NK-92 treated with Interleukin-12 subunit alpha and Interleukin-12 subunit beta, amount 100 ng/mL, for 24 hours (cell line): Measurements from ENCODE around the gene HTR3A.

ENCODE experiments used
- DNase-seq: peaks from one replicate; lab custom pipeline; 2025; lab: John Stamatoyannopoulos, UW

Gene HTR3A

DNA sequence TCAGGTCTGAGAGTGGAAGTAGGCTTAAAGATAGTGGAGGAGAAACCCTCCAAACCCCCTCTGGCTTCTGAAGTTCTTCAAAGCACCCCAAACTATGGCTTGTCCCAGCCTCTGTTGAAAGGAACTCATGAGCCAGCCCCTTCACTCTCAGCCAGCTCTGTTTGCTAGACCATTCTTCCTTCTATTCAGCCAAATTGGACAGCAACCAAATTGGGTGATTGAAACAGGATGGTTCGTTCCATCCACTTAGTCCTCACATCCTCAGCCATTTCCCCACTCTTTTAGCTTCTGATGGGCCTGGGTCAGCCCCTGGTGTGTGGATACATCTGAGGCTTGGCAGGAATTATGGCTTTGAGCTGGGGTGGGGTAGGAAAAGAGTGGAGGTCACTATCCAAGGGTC is 4.5 kb downstream of the HTR3A start:
- DNase-seq, result no peak

DNA sequence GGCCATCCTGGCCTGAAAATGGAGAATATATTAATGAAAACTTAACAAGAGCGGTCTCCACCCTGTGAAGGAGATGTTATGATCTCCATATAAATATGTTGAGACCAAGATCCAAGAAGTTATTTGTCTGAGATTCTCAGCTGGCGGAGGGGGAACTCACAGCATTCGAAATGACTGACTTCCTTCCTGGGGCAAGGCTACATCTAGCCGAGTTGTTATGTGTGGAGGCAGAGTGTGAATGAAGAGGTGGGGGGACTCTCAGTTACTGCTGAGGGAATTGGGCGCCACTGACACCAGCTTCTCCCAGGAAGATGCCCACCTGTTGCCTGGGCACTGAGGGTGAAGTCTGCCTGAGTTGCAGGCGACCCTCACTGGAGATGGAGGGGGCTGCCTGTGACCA is 5.9 kb downstream of the HTR3A start:
- DNase-seq, result no peak

DNA sequence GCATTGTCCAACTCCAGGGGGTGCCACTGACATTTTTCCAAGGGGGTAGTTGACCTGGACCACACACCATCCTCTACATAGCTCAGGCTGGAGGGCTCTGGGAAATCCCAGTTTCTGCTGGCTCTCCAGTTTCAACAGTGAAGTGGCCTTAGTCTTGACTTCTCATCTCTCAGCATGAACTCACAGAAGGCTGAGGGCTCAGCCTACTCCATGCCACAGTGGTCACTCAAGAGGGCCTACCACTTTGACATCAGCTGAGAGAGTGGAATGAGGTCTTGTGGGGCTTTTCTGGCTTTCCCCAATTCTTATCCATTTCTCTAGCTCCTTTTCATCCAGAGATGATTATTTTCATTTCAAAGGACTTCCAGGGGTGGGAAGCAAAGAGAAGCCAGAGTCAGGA is 7.4 kb downstream of the HTR3A start:
- no peak for DNase-seq

DNA sequence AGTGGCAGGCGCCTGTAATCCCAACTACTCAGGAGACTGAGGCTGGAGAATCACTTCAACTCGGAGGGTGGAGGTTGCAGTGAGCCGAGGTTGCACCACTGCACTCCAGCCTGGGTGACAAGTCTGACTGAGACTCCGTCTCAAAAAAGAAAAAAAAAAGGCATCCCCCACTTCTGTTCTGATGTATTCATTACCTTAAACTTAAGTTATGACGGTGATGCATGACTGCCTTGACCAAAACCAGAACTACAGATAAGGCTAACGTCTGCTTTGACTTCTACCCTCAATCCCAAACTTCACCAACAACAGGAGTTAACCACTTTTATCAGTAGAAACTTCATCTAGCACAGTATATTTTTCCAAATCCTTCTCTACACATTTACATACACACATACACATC is 9.9 kb downstream of the HTR3A start:
- no peak for DNase-seq

DNA sequence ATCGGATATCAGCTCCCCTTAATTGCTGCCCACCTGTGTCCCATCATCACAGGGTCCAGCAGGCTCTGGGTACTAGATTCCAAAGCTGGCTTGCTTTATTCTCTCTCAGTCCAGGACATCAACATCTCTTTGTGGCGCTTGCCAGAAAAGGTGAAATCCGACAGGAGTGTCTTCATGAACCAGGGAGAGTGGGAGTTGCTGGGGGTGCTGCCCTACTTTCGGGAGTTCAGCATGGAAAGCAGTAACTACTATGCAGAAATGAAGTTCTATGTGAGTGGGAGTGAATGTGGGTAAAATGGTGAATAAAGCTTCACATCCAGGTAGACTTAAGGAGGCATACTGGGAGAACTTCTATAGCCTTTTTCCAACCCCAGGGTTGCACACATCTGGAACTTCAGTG is 11.0 kb downstream of the HTR3A start:
- DNase-seq, result no peak

DNA sequence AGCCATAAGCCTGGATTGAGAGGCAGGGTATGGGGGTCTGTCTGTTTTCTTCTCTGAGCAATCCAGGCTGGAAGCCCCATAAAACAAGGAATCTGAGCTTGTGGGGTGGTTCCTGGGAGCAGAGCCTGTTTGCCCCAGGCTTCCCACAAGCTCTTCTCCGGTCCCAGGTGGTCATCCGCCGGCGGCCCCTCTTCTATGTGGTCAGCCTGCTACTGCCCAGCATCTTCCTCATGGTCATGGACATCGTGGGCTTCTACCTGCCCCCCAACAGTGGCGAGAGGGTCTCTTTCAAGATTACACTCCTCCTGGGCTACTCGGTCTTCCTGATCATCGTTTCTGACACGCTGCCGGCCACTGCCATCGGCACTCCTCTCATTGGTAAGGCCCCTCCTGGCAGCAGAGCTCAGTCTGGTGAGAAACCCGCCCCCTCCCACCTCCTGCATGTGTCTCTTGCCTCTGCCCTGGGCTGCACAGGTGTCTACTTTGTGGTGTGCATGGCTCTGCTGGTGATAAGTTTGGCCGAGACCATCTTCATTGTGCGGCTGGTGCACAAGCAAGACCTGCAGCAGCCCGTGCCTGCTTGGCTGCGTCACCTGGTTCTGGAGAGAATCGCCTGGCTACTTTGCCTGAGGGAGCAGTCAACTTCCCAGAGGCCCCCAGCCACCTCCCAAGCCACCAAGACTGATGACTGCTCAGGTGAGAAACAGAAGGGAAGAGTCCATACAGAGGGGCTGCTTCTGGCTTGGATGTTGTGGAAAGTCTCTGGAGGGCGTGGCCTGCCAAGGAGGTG is 11.6 kb downstream of the HTR3A start:
- no peak for DNase-seq

DNA sequence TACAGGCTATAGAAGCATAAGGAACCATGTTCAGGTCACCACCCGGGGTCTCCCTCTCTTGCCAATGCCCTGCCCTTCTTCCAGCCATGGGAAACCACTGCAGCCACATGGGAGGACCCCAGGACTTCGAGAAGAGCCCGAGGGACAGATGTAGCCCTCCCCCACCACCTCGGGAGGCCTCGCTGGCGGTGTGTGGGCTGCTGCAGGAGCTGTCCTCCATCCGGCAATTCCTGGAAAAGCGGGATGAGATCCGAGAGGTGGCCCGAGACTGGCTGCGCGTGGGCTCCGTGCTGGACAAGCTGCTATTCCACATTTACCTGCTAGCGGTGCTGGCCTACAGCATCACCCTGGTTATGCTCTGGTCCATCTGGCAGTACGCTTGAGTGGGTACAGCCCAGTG is 14.5 kb downstream of the HTR3A start:
- no peak for DNase-seq

DNA sequence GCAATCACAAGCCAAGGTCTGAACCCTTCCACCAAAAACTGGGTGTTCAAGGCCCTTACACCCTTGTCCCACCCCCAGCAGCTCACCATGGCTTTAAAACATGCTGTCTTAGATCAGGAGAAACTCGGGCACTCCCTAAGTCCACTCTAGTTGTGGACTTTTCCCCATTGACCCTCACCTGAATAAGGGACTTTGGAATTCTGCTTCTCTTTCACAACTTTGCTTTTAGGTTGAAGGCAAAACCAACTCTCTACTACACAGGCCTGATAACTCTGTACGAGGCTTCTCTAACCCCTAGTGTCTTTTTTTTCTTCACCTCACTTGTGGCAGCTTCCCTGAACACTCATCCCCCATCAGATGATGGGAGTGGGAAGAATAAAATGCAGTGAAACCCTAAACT is 15.0 kb downstream of the HTR3A start:
- DNase-seq, result no peak

DNA sequence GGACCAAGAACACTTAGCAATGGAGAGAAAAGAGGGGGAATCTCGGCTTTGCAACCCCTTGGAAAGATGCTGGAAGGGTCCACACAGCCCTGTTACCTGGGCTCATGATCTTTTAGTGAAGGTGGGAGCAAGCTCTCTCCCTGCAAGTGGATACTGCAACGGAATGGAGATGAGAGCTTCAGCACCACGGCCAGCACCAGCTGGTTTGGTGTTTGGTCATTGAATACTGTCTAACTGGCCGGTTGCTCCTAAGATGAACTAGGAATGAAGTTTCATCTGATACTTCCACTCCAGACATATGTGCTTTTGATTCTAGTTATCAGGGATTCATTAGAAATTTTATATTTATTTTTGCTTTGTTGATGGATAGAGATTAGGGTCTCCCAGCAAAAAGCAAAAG is 16.3 kb downstream of the HTR3A start:
- DNase-seq, result no peak

DNA sequence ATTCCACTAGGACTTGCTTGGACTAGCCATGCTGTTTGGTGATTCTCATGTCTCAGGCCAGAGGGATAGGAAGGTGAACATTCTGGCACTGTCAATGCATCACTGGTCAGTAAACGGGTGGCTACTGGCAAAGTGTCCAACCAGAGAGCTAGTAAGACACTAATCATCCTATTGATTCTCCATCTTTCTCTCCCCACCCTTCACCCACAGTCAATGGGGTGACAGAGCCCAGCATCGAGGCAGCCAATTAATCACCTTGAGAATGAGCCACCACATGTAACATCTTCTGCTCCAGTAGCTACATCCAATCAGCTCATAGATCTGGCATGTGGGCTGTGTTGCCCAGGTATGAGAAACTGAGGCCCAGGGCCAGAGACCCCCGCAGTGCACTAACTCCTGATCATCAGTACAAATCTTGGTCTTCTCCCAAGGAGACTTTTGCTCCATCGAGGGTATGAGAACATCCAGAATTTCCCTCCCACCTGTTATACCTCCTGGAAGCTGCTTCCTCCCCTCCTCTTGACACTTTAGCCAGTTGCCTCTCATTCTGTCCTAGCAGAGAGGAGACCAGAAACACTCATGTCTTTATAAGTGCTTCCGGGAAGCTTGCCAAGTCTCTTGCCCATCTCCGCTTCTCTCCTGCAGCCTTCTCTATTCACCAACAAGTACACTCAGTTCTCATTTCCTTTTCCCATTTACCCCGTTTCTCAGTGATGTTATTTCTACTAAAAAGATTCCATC is 17.0 kb downstream of the HTR3A start:
- DNase-seq, result no peak

DNA sequence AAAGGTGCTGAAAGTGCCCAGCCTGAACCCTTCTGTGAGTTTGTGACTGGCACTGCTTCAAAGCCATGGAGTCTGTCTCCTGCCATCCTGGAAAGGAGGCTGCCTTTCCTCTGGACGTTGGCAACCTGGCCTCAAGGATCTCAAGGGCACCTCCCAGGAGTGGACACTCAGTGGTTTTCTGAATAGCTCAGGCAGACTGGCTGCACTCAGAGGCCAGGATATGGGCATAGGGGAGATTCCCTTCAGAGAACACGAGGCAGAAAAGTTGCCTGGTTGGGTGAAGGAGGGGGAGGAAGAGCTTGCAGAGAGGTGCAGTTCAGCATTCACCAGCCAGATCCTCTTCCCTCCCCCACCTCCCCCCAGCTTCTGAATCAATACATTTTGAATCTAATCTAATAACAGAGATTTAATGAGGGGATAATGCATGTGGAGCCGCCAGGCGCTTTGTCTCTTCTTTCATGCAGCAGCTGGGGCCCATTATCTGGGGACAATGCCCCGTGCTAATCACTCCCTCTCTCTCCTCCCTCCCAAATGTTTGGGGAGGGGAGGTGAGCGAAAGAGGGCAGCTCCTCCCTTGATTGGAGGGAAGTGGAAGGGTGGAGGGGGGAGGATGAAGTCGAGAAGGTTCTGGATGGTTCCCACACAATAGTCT is 17.7 kb downstream of the HTR3A start:
- no peak for DNase-seq

DNA sequence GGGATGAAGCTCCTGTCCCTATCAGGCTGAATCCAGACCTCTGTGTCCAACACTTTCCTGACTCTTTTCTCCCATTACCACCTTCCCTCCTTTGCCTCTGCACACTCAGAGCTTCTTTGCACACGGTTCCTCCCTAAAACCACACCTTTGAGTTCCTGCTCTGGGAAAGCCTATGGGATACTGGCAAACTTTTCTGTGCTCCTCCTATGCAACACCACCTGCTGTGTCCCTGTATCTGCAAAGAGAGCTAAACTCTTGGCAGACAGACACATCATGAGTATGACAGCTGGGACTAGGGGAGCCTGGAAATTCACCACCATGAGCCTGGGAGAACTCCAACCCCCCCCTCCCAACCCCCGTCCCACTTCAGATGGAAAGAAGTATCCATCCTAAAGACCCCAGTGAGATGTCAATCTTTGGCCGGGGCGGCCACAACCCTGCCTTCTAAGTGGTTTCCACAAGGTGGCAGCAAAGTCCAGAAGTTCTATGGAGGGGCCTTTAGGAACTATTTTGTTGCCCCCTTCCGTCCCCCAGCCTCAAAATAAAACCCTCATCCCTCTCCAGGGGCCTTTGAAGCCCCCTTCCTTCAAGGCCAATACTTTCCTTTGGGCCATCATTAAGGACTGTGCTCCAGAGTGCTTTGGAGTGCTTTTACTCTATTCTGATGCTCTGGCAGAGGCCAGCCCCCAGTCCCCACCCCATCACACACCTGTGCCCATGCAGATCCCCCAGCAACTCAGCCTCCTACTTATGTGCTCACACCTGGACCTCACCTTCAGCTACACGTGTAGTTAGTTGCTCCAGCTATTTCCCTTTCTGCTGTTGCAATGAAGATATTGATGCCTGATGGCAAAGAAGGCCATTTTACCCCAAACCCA is 19.4 kb downstream of the HTR3A start:
- DNase-seq, result no peak

DNA sequence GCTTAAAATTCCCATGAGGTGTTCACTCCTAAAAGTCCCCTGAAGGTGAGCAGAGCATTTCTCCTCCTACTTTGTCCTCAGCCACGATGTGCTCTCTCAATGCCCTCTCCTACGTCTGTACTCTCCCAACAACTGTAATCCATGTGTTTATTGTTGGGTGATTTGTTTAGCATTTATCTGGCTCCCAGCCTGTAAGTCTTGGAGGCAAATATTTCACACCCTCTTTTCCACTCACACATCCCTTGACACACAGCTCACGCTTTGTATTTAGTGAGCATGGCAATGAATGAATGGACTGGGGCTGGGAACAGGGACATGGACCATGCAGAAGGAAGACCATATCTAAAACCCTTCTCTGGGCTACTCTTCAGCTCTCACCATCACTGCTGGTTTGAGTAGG is 22.6 kb downstream of the HTR3A start:
- no peak for DNase-seq

DNA sequence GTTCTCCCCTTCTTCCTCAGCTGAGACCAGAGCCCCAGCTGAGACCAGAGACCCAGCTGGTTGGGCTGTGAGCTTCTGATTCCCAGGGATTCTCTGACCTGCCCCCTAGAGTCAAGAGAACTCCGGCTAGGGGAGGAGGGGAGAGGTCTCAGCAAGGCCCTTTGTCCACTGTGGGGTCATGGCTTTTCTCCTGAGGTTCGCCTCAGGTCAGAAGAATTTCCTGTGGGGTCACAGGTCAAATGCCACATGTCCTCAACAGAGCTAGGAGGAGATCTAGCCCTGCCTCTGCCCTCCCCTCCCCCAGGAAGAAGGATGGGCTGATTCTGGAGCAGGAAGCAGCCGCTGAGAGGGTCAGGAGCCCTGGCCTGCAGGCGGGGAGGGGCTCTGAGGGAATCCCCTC is 23.7 kb downstream of the HTR3A start:
- no peak for DNase-seq

DNA sequence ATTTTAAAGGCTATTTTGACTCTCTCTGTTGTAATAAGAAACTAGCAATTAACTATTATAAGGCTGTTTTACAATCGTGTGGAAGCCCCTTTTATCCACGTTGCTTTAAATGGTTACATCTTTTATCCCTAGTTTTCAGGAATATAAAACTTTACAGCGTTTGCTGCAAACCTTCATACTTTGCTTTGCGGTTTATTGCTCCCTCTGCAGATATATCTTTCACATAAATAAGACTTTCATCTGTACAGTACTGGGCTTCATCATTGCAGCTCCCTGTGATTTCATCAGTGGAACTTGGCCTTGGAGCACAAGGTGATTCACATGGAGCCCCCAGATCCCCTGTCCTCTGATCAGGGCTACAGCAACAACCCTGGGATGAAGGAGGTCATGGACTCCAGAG is 25.6 kb downstream of the HTR3A start:
- no peak for DNase-seq

DNA sequence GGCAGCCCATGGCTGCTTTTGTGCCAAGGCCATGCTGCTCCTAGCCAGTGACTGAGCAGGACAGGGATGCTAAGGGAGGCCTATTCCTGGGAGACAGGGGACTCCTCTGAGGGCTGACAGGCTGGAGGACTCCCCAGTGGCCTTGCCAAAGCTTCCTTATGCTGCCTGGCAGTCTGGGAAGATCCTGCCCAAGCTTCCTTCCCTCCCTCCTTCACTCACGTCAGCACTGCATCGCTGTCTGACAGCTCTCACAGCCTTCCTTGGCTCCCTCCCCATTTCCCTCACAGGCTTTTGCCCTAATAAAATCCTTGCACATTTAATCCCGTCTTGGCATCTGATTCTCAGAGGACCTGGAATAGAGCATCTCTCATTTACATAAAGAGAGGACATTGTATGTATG is 26.5 kb downstream of the HTR3A start:
- DNase-seq, result no peak

DNA sequence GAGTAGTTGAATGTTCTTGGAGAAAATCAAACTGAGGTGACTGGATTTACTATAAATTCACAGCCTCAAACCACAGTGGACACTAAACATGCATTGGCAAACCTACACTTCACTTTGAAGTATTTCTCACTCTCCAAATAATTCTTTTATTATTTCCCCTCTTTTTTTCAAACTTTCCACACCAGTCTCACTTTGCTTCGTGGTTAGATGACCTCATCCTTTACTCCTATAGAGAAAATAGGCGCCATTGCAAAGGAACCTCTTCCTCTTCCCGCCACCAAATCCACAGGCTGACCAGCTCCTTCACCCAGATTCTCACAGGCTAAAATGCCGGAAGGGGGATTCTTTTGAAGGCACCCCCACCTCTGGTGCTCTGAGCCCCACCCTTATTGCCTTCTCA is 33.4 kb downstream of the HTR3A start:
- DNase-seq, result no peak

DNA sequence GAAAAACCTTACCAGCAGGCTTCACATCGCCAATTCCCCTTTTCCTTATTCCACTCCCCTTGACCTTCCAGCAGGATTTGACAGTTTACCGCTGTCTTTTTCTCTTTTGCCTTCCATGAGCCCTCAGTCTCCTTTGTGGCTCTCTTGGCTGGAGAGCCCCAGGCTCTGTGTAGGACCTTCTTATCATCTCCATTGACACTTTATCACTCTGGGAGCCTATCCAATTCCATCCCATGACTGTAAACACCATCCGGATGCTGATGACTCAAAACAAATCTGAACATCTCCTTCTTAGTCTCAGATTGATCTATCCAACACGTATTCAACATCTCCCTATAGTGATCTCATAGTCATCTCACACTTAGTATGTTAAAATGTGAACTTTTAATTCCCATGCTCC is 36.0 kb downstream of the HTR3A start:
- DNase-seq, result no peak

DNA sequence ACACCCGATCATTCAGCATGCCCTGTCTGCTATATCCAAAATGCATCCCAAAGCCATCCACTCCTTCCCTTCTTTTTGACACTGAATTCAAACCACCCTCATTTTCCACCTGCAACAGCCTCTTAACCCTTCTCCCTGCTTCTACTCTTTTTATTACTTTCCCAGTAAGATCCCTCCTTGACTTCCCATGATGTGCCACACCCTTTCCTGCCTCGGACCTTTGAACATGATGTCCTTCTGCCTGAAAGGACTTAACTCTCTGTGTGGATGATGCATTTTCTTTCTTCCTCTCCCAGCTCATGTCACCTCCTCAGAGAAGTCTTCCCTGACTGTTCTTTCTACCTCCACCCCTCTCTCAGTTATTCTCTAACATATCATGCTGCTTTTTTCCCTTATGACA is 36.5 kb downstream of the HTR3A start:
- no peak for DNase-seq

DNA sequence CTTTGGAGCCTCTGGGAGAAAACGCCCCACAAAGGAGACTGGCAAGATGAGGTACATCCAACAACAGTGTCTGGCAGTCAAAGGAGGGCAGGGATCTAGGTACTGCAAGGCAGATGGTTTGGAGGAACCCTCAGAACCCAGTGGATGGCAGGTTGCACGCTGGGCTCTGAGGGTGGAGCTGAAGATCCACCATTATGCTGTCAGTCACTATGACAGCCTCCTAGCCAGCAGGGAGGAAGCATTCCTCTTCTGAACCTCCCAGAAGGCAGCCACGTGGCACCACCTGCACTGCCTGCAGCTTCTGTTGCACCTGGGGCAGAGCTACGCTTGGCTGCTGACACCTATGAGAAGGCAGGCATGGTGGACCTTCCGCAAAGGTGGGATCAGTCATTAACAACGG is 40.2 kb downstream of the HTR3A start:
- DNase-seq, result no peak

DNA sequence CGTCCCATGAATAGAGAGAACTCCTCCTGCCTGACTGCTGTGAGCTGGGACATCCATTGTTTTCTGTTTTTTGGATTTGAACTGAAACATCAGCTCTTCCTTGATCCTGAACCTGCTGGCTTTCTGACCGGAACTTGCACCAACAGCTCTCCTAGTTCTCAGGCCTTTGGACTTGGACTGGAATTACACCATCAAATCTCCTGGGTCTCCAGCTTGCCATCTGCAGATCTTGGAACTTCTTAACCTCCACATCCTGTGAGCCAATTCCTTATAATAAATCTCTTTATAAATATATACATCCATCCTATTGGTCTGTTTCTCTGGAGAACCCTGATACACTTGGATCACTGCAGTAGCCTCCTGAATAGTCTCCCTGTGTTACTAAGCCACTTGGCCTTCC is 42.1 kb downstream of the HTR3A start:
- DNase-seq, result no peak

DNA sequence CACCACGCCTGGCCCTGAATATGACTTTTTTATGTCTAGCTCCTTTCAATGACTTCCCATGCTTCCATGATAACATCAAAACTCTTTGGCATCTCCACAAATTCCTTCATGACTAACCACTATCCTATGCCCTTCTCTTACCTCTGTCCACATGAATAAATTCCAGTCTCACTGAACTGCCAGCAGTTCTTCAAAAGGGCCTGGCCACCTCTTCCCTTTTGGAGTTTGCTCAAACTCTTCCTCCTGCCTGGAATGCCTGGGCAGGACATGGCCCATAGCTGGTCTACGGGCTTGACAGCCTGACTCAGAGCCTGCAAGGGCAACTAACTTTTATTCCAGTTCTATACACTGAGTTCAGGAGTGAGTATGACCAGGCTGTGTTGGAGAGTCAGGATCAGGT is 42.8 kb downstream of the HTR3A start:
- no peak for DNase-seq
